HCT116 (cell line): ENCODE data around the gene SECISBP2.

Experiments used
- ELF1 ChIP-seq: IDR thresholded peaks from 2 replicates; pipeline ENCODE4 v1.6.1; 2012; ENCODE audit warnings: low read depth, borderline replicate concordance
- EZH2 ChIP-seq: fragments of 200-600 bp; sonication (generic); IDR thresholded peaks from 2 replicates; pipeline ENCODE4 v1.6.1; 2017; ENCODE audit warnings: antibody characterized with exemption, mixed run types
- POLR2A ChIP-seq: IDR thresholded peaks from 2 replicates; pipeline ENCODE4 v1.7.0; 2011; ENCODE audit warnings: borderline replicate concordance; ENCODE audit not compliant: insufficient read depth, insufficient read length; ENCODE audit errors: extremely low read depth
- POLR2AphosphoS5 ChIP-seq: IDR thresholded peaks from 2 replicates; pipeline ENCODE4 v1.6.1; 2011; ENCODE audit warnings: mild to moderate bottlenecking, low read depth, low read length, moderate library complexity
- SIN3A ChIP-seq: IDR thresholded peaks from 2 replicates; pipeline ENCODE4 v1.6.1; 2012; ENCODE audit warnings: low read depth
- SP1 ChIP-seq: IDR thresholded peaks from 2 replicates; pipeline ENCODE4 v1.6.1; 2012; ENCODE audit warnings: low read depth
- ZFX ChIP-seq: fragments of 450-650 bp; IDR thresholded peaks from 2 replicates; pipeline ENCODE4 v1.6.1; 2017
- ZNF274 ChIP-seq: fragments of 200-500 bp; sonication (Bioruptor generic); IDR thresholded peaks from 2 replicates; pipeline ENCODE4 v1.6.1; 2014; ENCODE audit warnings: mild to moderate bottlenecking, low read depth, low read length, inconsistent platforms
- TF ChIP-seq, protein P1 (sequence below), 3 experiments: fragments of 200-600 bp in 1 of 3; sonication (generic) in 1 of 3; IDR thresholded peaks in 2 of 3; conservative IDR thresholded peaks in 1 of 3; 2 replicates each; pipeline ENCODE4 v1.5.1; 2012 to 2017; ENCODE audit warnings: low read depth in 2 of 3, low read length in 2 of 3, antibody characterized with exemption in 1 of 3, borderline replicate concordance in 1 of 3, control low read depth in 1 of 3, mild to moderate bottlenecking in 1 of 3, mixed read lengths in 1 of 3, mixed run types in 1 of 3, moderate library complexity in 1 of 3; ENCODE audit not compliant: insufficient read depth in 1 of 3
- TF ChIP-seq, protein P2 (sequence below): IDR thresholded peaks from 2 replicates; pipeline ENCODE4 v1.6.1; 2011; ENCODE audit warnings: mild to moderate bottlenecking, low read length, moderate library complexity; ENCODE audit not compliant: insufficient replicate concordance; ENCODE audit errors: extremely low read depth

DNA sequence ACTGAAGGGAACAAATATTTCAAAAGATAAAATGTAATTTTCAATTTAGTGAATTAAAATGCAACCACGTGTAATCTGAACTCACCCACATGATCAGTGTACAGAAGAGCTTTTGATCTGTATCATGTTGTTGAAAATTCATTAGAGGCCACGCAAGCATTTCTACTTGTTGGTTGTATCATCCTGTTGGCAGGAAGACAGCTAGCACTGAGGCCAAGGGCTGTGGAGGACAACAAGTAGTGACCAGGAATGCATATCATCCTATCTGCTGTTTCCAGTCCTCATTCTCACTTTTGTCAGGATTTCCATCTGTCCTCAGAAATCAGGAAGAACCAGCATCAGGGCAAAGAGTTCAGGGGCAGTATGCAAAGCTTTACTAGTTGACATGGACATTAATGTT is 37.2 kb upstream of the SECISBP2 start:
- TF ChIP-seq POLR2A: no peak
- TF ChIP-seq ELF1: no peak
- TF ChIP-seq, protein P1, sequence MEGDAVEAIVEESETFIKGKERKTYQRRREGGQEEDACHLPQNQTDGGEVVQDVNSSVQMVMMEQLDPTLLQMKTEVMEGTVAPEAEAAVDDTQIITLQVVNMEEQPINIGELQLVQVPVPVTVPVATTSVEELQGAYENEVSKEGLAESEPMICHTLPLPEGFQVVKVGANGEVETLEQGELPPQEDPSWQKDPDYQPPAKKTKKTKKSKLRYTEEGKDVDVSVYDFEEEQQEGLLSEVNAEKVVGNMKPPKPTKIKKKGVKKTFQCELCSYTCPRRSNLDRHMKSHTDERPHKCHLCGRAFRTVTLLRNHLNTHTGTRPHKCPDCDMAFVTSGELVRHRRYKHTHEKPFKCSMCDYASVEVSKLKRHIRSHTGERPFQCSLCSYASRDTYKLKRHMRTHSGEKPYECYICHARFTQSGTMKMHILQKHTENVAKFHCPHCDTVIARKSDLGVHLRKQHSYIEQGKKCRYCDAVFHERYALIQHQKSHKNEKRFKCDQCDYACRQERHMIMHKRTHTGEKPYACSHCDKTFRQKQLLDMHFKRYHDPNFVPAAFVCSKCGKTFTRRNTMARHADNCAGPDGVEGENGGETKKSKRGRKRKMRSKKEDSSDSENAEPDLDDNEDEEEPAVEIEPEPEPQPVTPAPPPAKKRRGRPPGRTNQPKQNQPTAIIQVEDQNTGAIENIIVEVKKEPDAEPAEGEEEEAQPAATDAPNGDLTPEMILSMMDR (IDR thresholded peaks at IDR 0.05 in 2 of 3, conservative IDR thresholded peaks at IDR 0.05 in 1 of 3; ENCODE audit: borderline replicate concordance in 1 of 3, insufficient read depth in 1 of 3, low read depth in 2 of 3, low read length in 2 of 3): no peak
- no peak for TF ChIP-seq POLR2AphosphoS5
- TF ChIP-seq ZNF274: no peak
- TF ChIP-seq, protein P2, sequence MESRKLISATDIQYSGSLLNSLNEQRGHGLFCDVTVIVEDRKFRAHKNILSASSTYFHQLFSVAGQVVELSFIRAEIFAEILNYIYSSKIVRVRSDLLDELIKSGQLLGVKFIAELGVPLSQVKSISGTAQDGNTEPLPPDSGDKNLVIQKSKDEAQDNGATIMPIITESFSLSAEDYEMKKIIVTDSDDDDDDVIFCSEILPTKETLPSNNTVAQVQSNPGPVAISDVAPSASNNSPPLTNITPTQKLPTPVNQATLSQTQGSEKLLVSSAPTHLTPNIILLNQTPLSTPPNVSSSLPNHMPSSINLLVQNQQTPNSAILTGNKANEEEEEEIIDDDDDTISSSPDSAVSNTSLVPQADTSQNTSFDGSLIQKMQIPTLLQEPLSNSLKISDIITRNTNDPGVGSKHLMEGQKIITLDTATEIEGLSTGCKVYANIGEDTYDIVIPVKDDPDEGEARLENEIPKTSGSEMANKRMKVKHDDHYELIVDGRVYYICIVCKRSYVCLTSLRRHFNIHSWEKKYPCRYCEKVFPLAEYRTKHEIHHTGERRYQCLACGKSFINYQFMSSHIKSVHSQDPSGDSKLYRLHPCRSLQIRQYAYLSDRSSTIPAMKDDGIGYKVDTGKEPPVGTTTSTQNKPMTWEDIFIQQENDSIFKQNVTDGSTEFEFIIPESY: no peak
- TF ChIP-seq ZFX: no peak
- TF ChIP-seq EZH2: no peak
- TF ChIP-seq SP1: no peak
- TF ChIP-seq SIN3A: no peak
